Glutamatergic neuron (in vitro differentiated cells): ENCODE data around the gene SLC19A3. TPM values are rescaled to one million over a fixed set of nuclear protein-coding genes. Genes with fewer than 3 reads are reported as not detected.
"Not testable (repeated sequence)": the region's sequence is repeated elsewhere in the genome, so short reads cannot be mapped to it uniquely, and the experiment has no call there.

Source experiments
- DNase-seq: peaks from one replicate; pipeline ENCODE4 v3.0.0; 2022
- H3K27ac Mint-ChIP-seq: one replicate; pipeline ENCODE4 v1.8.0; 2020; ENCODE audit warnings: mild to moderate bottlenecking, mixed read lengths, inconsistent platforms; ENCODE audit not compliant: unreplicated experiment
- H3K27me3 Mint-ChIP-seq: one replicate; pipeline ENCODE4 v1.8.0; 2020; ENCODE audit warnings: mild to moderate bottlenecking, moderate library complexity, mixed read lengths, inconsistent platforms; ENCODE audit not compliant: unreplicated experiment
- H3K36me3 Mint-ChIP-seq: one replicate; pipeline ENCODE4 v1.8.0; 2020; ENCODE audit warnings: mild to moderate bottlenecking, mixed read lengths, inconsistent platforms; ENCODE audit not compliant: unreplicated experiment
- H3K4me1 Mint-ChIP-seq: one replicate; pipeline ENCODE4 v1.8.0; 2020; ENCODE audit warnings: mild to moderate bottlenecking, low read depth, mixed read lengths, inconsistent platforms; ENCODE audit not compliant: unreplicated experiment
- H3K4me3 Mint-ChIP-seq: one replicate; pipeline ENCODE4 v1.8.0; 2020; ENCODE audit warnings: mild to moderate bottlenecking, mixed read lengths, inconsistent platforms; ENCODE audit not compliant: unreplicated experiment
- H3K9me3 Mint-ChIP-seq: one replicate; pipeline ENCODE4 v1.8.0; 2020; ENCODE audit warnings: mild to moderate bottlenecking, moderate library complexity, mixed read lengths, inconsistent platforms; ENCODE audit not compliant: unreplicated experiment
- total RNA-seq: library from RNA; stranded (reverse); fragmentation: NEBNext Ultra II Directional; extraction: Animal tissue kit (Norgen Biotek cat#: 25700); gene quantifications from one replicate; pipeline ENCODE4 v1.2.1, GENCODE V29; 2021; ENCODE audit not compliant: unreplicated experiment
- TF ChIP-seq, protein P1 (sequence below): fragments of 200-600 bp; sonication (generic); IDR thresholded peaks from one replicate; pipeline ENCODE4 v1.5.0; 2021; ENCODE audit not compliant: partially characterized antibody, unreplicated experiment

SLC19A3 gene
- total RNA-seq, 1 donor from 2014 or later: 1.7 TPM

DNA sequence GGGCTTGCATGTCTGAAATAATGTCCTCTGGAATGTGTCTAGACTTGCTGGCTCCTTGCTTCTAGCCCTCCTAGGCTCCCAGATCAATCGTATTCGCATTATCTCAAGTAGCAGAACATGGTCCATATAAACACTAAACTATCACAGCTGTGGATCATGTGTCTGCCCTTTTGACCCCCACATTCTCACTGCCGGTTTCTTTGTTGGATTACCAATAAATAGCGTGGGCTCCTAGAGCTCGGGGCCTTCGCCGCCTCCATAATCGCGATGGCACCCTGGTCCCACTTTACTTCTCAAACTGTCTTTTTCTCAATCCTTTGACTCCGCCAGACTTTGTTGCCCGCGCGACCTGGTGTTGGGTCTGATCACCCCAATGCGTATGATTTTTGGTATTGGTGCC lies 21.5 kb upstream of the SLC19A3 start:
- peaks cover 2% of the 10 kb centered on the region for H3K27me3 Mint-ChIP-seq
- TF ChIP-seq, protein P1, sequence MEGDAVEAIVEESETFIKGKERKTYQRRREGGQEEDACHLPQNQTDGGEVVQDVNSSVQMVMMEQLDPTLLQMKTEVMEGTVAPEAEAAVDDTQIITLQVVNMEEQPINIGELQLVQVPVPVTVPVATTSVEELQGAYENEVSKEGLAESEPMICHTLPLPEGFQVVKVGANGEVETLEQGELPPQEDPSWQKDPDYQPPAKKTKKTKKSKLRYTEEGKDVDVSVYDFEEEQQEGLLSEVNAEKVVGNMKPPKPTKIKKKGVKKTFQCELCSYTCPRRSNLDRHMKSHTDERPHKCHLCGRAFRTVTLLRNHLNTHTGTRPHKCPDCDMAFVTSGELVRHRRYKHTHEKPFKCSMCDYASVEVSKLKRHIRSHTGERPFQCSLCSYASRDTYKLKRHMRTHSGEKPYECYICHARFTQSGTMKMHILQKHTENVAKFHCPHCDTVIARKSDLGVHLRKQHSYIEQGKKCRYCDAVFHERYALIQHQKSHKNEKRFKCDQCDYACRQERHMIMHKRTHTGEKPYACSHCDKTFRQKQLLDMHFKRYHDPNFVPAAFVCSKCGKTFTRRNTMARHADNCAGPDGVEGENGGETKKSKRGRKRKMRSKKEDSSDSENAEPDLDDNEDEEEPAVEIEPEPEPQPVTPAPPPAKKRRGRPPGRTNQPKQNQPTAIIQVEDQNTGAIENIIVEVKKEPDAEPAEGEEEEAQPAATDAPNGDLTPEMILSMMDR: no peak
- H3K4me3 Mint-ChIP-seq: no peak overlapping the region
- DNase-seq: no peak
- no peaks in the 10 kb centered on the region for H3K36me3 Mint-ChIP-seq
- no peaks in the 10 kb centered on the region for H3K4me1 Mint-ChIP-seq
- no peak overlapping the region for H3K27ac Mint-ChIP-seq
- no peaks in the 10 kb centered on the region for H3K9me3 Mint-ChIP-seq

DNA sequence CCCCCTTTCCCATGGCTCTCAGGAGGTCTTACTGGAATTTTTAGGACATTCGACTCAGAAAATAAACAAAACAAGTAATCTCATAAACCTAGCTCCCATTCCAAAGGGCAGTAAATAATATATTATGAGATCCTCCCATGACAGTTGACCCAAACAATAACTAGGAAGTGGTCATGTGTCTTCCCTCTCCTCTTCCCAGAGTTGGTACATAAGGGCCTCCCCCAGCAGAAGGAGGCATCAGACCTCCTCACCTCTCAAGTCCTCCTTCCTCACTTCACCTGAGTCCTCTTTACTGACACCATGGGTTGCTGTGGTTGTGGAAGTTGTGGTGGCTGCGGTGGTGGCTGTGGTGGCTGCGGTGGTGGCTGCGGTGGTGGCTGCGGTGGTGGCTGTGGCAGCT lies 10.2 kb upstream of the SLC19A3 start, which contains the start of gene SCYGR7:
Gene SCYGR7, plus strand, starts transcription at position 301 of the 400 bp plus-strand sequence. Its CDS starts 0 bp downstream, at position 301.
- Mint-ChIP-seq H3K36me3 (no peaks in the 10 kb centered on the region), H3K27ac (no peak within 1 kb of the TSS)

DNA sequence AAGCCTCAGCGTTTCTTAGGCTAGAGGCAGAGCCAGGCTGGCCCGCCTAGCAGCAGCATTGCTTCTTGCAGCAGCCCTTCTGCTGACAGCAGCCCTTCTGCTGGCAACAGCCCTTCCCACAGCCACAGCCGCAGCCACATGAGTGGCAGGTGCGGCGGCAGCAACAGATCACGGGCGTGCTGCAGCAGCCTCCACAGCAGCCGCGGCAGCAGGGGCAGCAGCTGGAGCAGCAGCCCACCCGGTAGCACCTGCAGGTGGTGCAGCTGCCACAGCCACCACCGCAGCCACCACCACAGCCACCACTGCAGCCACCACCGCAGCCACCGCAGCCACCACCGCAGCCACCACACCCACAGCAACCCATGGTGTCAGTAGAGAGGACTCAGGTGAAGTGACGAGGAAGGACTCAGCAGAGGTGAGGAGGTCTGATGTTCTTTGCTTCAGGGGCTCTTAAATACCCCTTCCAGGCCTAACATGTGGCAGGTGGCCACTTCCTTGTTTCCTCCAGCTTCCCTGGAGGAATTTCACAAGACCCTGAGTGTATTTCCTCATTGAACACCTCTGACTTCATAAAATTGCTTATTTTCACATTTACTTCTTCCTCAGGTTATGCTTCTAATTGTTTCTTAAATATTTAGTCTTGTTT lies 6.7 kb upstream of the SLC19A3 start, which contains the start of gene SCYGR6:
Gene SCYGR6, minus strand, starts transcription at position 364 of the 646 bp plus-strand sequence. Its CDS starts 0 bp downstream, at position 364.
- Mint-ChIP-seq H3K27me3 (peaks cover 4% of the 10 kb centered on the region), H3K27ac (no peak within 1 kb of the TSS), H3K36me3 (no peaks in the 10 kb centered on the region), H3K9me3 (peaks cover 9% of the 10 kb centered on the region), H3K4me3 (no peak within 1 kb of the TSS), H3K4me1 (peaks cover 10% of the 10 kb centered on the region)
- DNase-seq: peak; percentile 44
- TF ChIP-seq, protein P1: no peak

More for the DNA sequence above, 10.2 kb upstream of the SLC19A3 start, which contains the start of gene SCYGR7:
- Mint-ChIP-seq H3K27me3 (peaks cover 1% of the 10 kb centered on the region), H3K4me3 (no peak within 1 kb of the TSS), H3K9me3 (peaks cover 4% of the 10 kb centered on the region), H3K4me1 (no peaks in the 10 kb centered on the region)
- TF ChIP-seq, protein P1: no peak
- no peak for DNase-seq

DNA sequence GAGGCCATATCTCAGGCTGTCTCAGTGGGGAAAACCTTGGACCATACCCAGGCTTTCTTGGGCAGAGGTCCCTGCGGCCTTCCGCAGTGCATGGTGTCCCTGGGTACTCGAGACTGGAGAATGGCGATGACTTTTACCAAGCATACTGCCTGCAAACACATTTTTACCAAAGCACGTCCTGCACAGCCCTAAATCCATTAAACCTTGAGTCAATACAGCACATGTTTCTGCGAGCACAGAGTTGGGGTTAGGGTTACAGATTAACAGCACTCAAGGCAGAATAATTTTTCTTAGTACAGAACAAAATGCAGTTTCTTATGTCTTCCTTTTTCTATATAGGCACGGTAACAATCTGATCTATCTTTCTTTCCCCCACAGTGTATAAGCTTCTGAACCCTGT lies 5.0 kb upstream of the SLC19A3 start:
- not testable (repeated sequence) for H3K4me3 Mint-ChIP-seq, H3K36me3 Mint-ChIP-seq, H3K27me3 Mint-ChIP-seq, DNase-seq, H3K9me3 Mint-ChIP-seq, H3K27ac Mint-ChIP-seq
- H3K4me1 Mint-ChIP-seq: peaks cover 10% of the 10 kb centered on the region

DNA sequence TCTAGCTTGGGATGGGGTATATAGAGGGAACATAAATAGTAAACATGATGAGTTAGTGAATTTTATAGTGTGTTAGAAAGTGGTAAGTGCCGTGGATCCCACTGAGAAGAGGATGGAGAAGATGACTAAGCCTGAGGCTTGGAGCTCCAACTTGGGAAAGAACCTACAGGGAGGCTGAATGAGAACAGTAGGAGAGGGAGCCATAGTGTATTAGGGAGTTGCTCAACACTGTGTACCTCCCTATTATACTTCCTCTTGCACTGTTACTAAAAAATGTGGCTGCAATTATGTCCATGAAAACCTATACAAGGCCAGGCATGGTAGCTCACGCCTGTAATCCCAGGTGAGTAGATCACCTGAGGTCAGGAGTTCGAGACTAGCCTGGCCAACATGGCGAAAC lies 2.9 kb upstream of the SLC19A3 start:
- Mint-ChIP-seq H3K4me3 (no peak overlapping the region), H3K27ac (no peak overlapping the region), H3K9me3 (peaks cover 7% of the 10 kb centered on the region), H3K4me1 (peaks cover 10% of the 10 kb centered on the region), H3K27me3 (peaks cover 4% of the 10 kb centered on the region), H3K36me3 (no peaks in the 10 kb centered on the region)
- no peak for DNase-seq
- TF ChIP-seq, protein P1: no peak
